WTC11 (cell line): ENCODE results near the gene EIF1AD. TPM values are rescaled to one million over a fixed set of nuclear protein-coding genes. Genes with fewer than 3 reads are reported as not detected.
A peak's percentile ranks its signal among the peaks of the same experiment; 100 is the strongest.

Source experiments
- ATAC-seq: fragments of 200-7000 bp; cut with Tn5 transposase; 2 replicates; pipeline ENCODE4 v1.10.0; 2021; ENCODE audit warnings: mild to moderate bottlenecking, moderate library complexity
- CTCF ChIA-PET: fragments of 300-600 bp; sonication (Branson Sonifier 250); formaldehyde crosslinking; loops from one replicate; lab custom pipeline; 2021; ENCODE audit warnings: antibody characterized with exemption; lab: Charles Lee
- POLR2A ChIA-PET: fragments of 350-600 bp; sonication (Branson Sonifier 250); formaldehyde crosslinking; loops from one replicate; lab custom pipeline; 2021; ENCODE audit warnings: antibody characterized with exemption; lab: Charles Lee
- DNase-seq: peaks from one replicate; pipeline ENCODE4 v3.0.0; 2021; ENCODE audit warnings: low spot score
- H3K27ac Mint-ChIP-seq: 2 replicates; pipeline ENCODE4 v1.8.0; 2021; ENCODE audit warnings: mixed read lengths
- H3K27me3 Mint-ChIP-seq: 2 replicates; pipeline ENCODE4 v1.8.0; 2021; ENCODE audit warnings: low read depth, mild to moderate bottlenecking, moderate library complexity, mixed read lengths
- H3K36me3 Mint-ChIP-seq: 2 replicates; pipeline ENCODE4 v1.8.0; 2021; ENCODE audit warnings: mixed read lengths
- H3K4me1 Mint-ChIP-seq: 2 replicates; pipeline ENCODE4 v1.8.0; 2022; ENCODE audit warnings: mixed read lengths
- H3K4me3 Mint-ChIP-seq: 2 replicates; pipeline ENCODE4 v1.8.0; 2021; ENCODE audit warnings: mild to moderate bottlenecking, moderate library complexity, mixed read lengths
- H3K9me3 Mint-ChIP-seq: 2 replicates; pipeline ENCODE4 v1.8.0; 2021; ENCODE audit warnings: mixed read lengths
- ATF6 ChIP-seq: sonication (generic); formaldehyde crosslinking; IDR thresholded peaks from 2 replicates; pipeline ENCODE4 v1.8.1; 2023; ENCODE audit warnings: mild to moderate bottlenecking, missing genetic modification reagents
- CBFB ChIP-seq: sonication (generic); formaldehyde crosslinking; IDR thresholded peaks from 2 replicates; pipeline ENCODE4 v1.8.1; 2022; ENCODE audit warnings: mild to moderate bottlenecking, low read depth, missing genetic modification reagents
- CTCF ChIP-seq: fragments of 200-600 bp; IDR thresholded peaks from 2 replicates; pipeline ENCODE4 v1.8.0; 2022; ENCODE audit warnings: antibody characterized with exemption
- E2F1 ChIP-seq: sonication (generic); formaldehyde crosslinking; IDR thresholded peaks from 2 replicates; pipeline ENCODE4 v1.8.0; 2022; ENCODE audit warnings: mild to moderate bottlenecking, missing genetic modification reagents
- ELF4 ChIP-seq: sonication (generic); formaldehyde crosslinking; IDR thresholded peaks from 2 replicates; pipeline ENCODE4 v1.8.1; 2022; ENCODE audit warnings: low read depth, mild to moderate bottlenecking, moderate library complexity, missing genetic modification reagents
- ERG ChIP-seq: fragments of 250-450 bp; sonication (Bioruptor Pico); IDR thresholded peaks from 2 replicates; pipeline ENCODE4 v1.8.0; 2021; ENCODE audit warnings: mild to moderate bottlenecking
- GTF2I ChIP-seq: fragments of 250-450 bp; sonication (Bioruptor Pico); conservative IDR thresholded peaks from 2 replicates; pipeline ENCODE4 v1.4.0; 2021; ENCODE audit warnings: mild to moderate bottlenecking
- JAZF1 ChIP-seq: fragments of 250-450 bp; sonication (Bioruptor Pico); IDR thresholded peaks from 2 replicates; pipeline ENCODE4 v1.9.0; 2021; ENCODE audit warnings: moderate library complexity, mild to moderate bottlenecking, inconsistent platforms
- KAT7 ChIP-seq: sonication (generic); formaldehyde crosslinking; IDR thresholded peaks from 2 replicates; pipeline ENCODE4 v1.8.1; 2023; ENCODE audit warnings: missing genetic modification reagents, mild to moderate bottlenecking, borderline replicate concordance
- MYBL2 ChIP-seq: sonication (generic); formaldehyde crosslinking; IDR thresholded peaks from 2 replicates; pipeline ENCODE4 v1.8.1; 2023; ENCODE audit warnings: mild to moderate bottlenecking, moderate library complexity, missing genetic modification reagents
- NR2C2 ChIP-seq: sonication (generic); formaldehyde crosslinking; IDR thresholded peaks from 2 replicates; pipeline ENCODE4 v1.8.0; 2022; ENCODE audit warnings: mild to moderate bottlenecking, missing genetic modification reagents
- PRDM15 ChIP-seq: sonication (generic); formaldehyde crosslinking; IDR thresholded peaks from 2 replicates; pipeline ENCODE4 v1.8.0; 2022; ENCODE audit warnings: missing genetic modification reagents
- PREB ChIP-seq: sonication (generic); formaldehyde crosslinking; IDR thresholded peaks from 2 replicates; pipeline ENCODE4 v1.8.1; 2022; ENCODE audit warnings: mild to moderate bottlenecking, missing genetic modification reagents, moderate library complexity, borderline replicate concordance
- PRRX2 ChIP-seq: fragments of 250-450 bp; sonication (Bioruptor Pico); IDR thresholded peaks from 2 replicates; pipeline ENCODE4 v1.8.0; 2021; ENCODE audit warnings: mild to moderate bottlenecking
- SMAD3 ChIP-seq: sonication (generic); formaldehyde crosslinking; IDR thresholded peaks from 2 replicates; pipeline ENCODE4 v1.8.0; 2022; ENCODE audit warnings: missing genetic modification reagents, mild to moderate bottlenecking, borderline replicate concordance
- SP1 ChIP-seq: sonication (generic); formaldehyde crosslinking; conservative IDR thresholded peaks from 2 replicates; pipeline ENCODE4 v1.8.1; 2022; ENCODE audit warnings: missing genetic modification reagents
- TEAD1 ChIP-seq: sonication (generic); formaldehyde crosslinking; IDR thresholded peaks from 2 replicates; pipeline ENCODE4 v1.8.0; 2022; ENCODE audit warnings: mild to moderate bottlenecking, missing genetic modification reagents
- ZNF416 ChIP-seq: fragments of 250-450 bp; sonication (Bioruptor Pico); IDR thresholded peaks from 2 replicates; pipeline ENCODE4 v1.9.0; 2021; ENCODE audit warnings: mild to moderate bottlenecking, inconsistent platforms
- ZSCAN18 ChIP-seq: fragments of 250-450 bp; sonication (Bioruptor Pico); IDR thresholded peaks from 2 replicates; pipeline ENCODE4 v2.1.2; 2022; ENCODE audit warnings: mild to moderate bottlenecking, moderate library complexity
- total RNA-seq: library from RNA; stranded (reverse); gene quantifications from 3 replicates; pipeline ENCODE4 v1.2.3, GENCODE V29; 2021

EIF1AD gene
- total RNA-seq, 1 experiment from 2014 or later: 37.6 TPM

GRCh38 chr11:66006134-66006890 is 4.4 kb upstream of the EIF1AD start:
- ATAC-seq (no peak), DNase-seq (no peak)
- ChIA-PET CTCF (interaction anchor here (1.3 to 1.7 kb wide), 3 partner anchors 16 to 226 kb away, joined by 4 to 5 read pairs (median 4); no protein-coding TSS in a partner anchor), POLR2A (interaction anchor here (0.6 kb wide), 1 partner anchor 17 kb away, joined by 7 read pairs; no protein-coding TSS in a partner anchor)
- peaks cover 18% of the 10 kb centered on the region for H3K36me3 Mint-ChIP-seq
- no peaks in the 10 kb centered on the region for H3K9me3 Mint-ChIP-seq
- H3K27me3 Mint-ChIP-seq: peaks cover 12% of the 10 kb centered on the region
- peak overlapping the region; percentile 68 for H3K27ac Mint-ChIP-seq
- H3K4me1 Mint-ChIP-seq: peaks cover 17% of the 10 kb centered on the region
- TF ChIP-seq ZNF416 (CRISPR knock-in tag) (no peak), ZSCAN18 (CRISPR knock-in tag) (no peak), PREB (CRISPR knock-in tag) (no peak), MYBL2 (CRISPR knock-in tag) (no peak), CTCF (no peak), JAZF1 (CRISPR knock-in tag) (no peak), ELF4 (no peak), SMAD3 (no peak), PRDM15 (CRISPR knock-in tag) (no peak)
- H3K4me3 Mint-ChIP-seq: no peak overlapping the region

- CTCF ChIA-PET: interaction anchor here (1.0 kb wide), 1 partner anchor 18 kb away, joined by 3 read pairs; no protein-coding TSS in a partner anchor
- Mint-ChIP-seq H3K9me3 (no peaks in the 10 kb centered on the region), H3K4me1 (peaks cover 21% of the 10 kb centered on the region), H3K4me3 (peak overlapping the region; percentile 54), H3K27me3 (no peaks in the 10 kb centered on the region), H3K27ac (no peak overlapping the region), H3K36me3 (peaks cover 31% of the 10 kb centered on the region)
- POLR2A ChIA-PET: no interaction called here
- no peak for ATAC-seq
- no peak for DNase-seq
- TF ChIP-seq KAT7: no peak
- TF ChIP-seq CTCF: no peak
- no peak for TF ChIP-seq PRRX2 (CRISPR knock-in tag)
- TF ChIP-seq NR2C2 (CRISPR knock-in tag): no peak
- no peak for TF ChIP-seq E2F1 (CRISPR knock-in tag)
- TF ChIP-seq TEAD1 (CRISPR knock-in tag): no peak
- TF ChIP-seq CBFB (CRISPR knock-in tag): no peak
- TF ChIP-seq ATF6 (CRISPR knock-in tag): no peak
- TF ChIP-seq ELF4: no peak
- no peak for TF ChIP-seq GTF2I
- no peak for TF ChIP-seq ERG (CRISPR knock-in tag)
- TF ChIP-seq SP1 (CRISPR knock-in tag): no peak
Observed at GRCh38 chr11:66004186-66004585, 2.2 kb upstream of the EIF1AD start.
